HG02610 (cell line): Measurements from ENCODE around the gene PRRT3.
"Not testable (repeated sequence)": the region's sequence is repeated elsewhere in the genome, so short reads cannot be mapped to it uniquely, and the experiment has no call there.

Experiments
- ATAC-seq: cut with Tn5 transposase; IDR thresholded peaks from one replicate; pipeline ENCODE4 v1.9.1; 2021; ENCODE audit warnings: mild to moderate bottlenecking, moderate library complexity; ENCODE audit not compliant: unreplicated experiment

PRRT3 gene

DNA sequence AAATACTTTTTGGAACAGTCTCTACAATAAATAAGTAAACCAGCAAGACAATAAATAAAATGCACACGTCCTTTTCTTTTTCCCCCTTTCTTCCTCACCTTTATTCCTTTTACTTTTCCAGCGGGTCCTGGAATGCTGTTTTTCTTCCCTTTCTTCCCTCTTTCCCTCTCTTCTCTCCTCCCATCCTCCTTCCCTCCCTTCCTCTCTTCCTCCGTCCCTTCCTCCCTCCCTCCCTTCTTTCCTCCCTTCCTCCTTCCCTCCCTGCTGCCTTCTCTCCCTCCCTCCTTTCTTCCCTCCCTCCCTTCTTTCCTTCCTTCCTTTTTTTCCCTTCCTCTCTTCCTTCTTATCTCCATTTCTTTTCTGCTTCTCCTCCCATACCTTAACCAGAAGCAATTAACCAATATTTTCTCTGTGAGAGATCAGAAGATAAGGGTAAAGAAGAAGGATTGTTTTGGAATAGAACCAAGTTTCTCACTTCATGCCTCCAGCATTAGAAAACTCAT lies 52.9 kb downstream of the PRRT3 start:
- no peak for ATAC-seq

DNA sequence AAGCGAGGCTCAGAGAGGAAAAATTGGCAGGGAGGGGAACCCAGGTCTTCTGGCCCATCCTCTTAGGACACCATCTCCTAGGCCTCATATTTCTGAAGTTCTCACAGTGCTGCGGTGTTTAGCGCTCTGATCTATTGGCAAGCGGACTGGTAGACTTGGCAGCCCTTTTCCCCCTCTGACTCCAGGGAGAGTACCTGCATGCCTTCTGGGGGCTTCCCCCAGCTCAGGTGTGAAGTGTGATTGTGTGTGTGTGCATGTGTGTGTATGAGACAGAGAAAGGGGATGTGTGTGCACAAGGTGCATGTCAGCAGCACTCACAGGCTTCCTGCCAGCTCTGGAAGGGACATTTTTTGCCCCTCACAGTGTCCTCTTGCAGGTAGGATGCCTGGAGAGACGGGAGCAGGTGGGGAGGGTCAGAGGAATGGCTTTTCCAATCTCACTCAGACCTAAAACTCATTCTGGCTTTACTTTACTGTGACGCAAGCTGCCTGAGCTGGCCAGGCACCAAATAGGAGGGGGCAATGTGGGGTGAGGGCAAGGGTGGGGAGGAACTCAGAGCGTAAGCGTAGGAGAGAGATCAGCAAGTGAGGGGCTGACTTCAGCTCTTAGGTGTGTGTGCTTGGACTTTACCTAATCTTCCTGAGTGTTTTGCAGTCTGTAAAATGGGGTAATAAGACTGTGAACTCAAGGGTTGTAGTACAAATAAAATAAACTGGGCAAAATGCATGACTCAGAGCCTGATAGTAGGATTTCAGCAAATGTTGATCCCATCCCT lies 53.6 kb downstream of the PRRT3 start:
- ATAC-seq = no peak

DNA sequence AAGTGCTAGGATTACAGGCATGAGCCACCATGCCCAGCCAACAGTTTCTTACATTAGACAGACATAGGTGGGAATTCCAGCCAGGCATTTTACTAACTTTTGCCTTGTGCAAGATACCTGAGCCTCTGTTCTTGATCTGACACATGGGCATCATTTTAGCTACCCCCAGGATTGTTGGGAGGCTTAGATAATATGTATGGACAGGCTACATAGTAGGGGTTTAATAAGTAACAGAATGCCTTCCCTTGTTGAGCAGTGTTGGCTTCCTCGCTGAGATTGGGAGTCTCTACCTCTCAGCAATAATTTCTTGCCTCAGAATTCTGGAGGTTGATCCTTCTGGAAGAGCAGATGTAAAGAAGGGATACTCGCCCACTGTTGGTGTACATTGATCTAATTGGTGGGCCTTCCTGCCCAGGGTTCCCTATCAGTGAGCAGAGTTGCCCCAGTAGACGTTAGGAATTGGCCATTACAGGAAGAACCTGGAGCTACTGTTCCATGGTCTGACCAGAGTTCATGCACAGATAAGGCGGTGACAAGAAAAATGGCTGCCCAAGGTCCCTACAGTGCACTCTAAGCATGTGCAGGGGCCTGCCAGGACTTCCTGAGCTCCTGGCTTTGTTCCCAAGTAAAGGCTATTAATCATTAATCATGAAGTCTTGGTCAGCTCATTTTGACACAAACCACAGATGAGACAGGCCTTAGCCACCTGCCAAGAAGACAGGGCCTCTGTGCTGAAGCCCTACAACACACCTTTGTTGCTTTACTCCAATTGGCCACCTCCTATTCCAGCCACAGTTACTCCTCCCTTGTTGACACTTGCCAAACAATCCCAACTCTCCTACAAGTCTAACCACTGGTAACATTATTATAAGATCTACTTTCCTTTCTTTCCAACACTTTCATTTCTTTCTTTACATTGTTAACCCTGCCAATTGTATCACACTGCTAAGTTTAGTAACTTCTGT lies 54.5 kb downstream of the PRRT3 start:
- no peak for ATAC-seq

DNA sequence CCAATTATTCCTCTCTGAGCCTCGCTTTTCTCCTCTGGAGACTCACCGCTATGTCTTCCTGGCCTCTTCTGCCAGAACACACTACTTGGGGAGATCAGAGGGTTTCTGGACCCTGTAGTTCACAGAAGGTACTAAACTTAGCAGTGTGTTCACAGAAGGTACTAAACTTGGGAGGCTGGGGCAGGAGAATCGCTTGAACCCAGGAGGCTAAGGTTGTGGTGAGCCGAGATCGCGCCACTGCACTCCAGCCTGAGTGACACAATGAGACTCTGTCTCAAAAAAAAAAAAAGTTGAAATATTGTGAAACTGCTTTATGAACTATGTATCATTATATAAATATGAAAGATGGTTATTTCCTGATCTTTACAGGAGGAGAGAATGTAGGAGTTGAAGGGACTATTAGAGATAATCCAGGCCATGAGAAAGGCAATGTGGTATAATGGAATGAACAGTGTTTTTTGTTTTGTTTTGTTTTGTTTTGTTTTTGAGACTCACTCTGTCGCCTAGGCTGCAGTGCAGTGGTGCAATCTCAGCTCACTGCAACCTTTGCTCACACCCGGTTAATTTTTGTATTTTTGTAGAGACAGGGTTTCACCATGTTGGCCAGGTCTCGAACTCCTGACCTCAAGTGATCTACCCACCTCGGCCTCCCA lies 55.3 kb downstream of the PRRT3 start:
- ATAC-seq = not testable (repeated sequence)

DNA sequence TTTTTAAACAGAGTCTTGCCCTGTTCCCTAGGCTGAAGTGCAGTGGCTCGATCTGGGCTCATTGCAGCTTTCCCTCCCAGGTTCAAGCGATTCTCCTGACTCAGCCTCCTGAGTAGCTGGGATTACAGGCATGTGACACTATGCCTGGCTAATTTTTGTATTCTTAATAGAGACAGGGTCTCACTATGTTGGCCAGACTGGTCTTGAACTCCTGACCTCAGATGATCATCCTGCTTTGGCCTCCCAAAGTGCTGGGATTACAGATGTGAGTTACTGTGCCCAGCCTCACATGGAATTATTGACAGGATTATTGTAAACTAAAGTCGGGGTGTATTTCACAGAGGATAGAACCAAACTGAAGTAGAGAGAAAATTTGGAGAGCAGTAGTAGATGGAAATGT lies 56.5 kb downstream of the PRRT3 start:
- ATAC-seq = not testable (repeated sequence)
